Epithelial cell of esophagus (primary cell): ENCODE results near the gene TOMM34.

ENCODE experiments used
- DNase-seq: peaks from one replicate; pipeline ENCODE4 v3.0.0; 2010; ENCODE audit warnings: low read depth
- H3K4me3 ChIP-seq: 2 replicates; pipeline ENCODE4 v1.5.1; 2011; ENCODE audit warnings: mild to moderate bottlenecking, low read length, control low read depth
- CTCF ChIP-seq: IDR thresholded peaks from 2 replicates; pipeline ENCODE4 v1.5.1; 2011; ENCODE audit warnings: low read depth, mild to moderate bottlenecking, low read length, control low read depth, inconsistent platforms; ENCODE audit not compliant: insufficient read depth; ENCODE audit errors: missing control alignments

Gene TOMM34

GRCh38 chr20:44955270-44955669 is 4.9 kb downstream of the TOMM34 start:
- TF ChIP-seq CTCF: no peak
- no peak for DNase-seq
- H3K4me3 ChIP-seq: no peak overlapping the region

- DNase-seq: no peak
- H3K4me3 ChIP-seq: no peak overlapping the region
- TF ChIP-seq CTCF: no peak
Observed at GRCh38 chr20:44954211-44954610, 6.0 kb downstream of the TOMM34 start.

DNA sequence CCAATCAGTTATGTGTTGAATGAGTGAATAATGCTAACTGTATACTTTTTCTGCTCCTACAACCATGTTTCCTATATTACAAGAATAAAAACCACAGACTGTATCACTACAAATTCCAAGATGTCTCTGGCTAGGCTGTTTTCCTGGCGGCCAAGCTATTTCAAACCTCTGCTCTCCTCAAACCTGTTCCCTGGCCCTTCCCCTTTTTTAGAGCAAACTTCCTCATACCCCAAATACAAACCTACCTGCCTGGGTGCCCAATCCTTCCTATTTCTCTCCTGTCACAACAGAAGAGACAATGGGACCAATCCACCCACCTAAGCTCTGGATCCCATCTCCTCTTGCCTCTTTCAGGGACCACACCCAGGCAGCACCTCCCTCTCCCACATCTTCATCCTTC is 7.5 kb downstream of the TOMM34 start:
- TF ChIP-seq CTCF: no peak
- no peak for DNase-seq
- H3K4me3 ChIP-seq: no peak overlapping the region

- no peak for TF ChIP-seq CTCF
- DNase-seq: no peak
- H3K4me3 ChIP-seq: no peak overlapping the region
Observed at GRCh38 chr20:44950368-44950767, 9.8 kb downstream of the TOMM34 start.

DNA sequence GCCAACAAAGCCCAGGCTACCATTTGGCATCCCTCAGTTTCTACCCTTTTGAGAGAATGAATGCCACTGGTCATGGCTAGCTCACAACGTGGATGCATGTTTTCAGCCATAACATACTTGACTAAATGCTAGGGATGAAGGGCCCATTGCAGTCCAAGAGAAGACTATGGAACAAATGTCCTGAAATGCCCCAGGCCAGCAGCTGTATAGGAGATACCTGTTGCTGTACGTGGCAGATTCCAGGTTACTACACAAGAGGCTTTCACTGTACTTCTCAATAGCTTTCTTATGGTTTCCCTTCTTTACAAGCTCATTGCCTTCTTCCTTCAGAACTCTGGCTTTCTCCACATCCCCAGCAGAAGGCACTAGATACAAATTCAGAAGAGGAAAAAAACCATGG is 11.7 kb downstream of the TOMM34 start:
- TF ChIP-seq CTCF: no peak
- DNase-seq: no peak

DNA sequence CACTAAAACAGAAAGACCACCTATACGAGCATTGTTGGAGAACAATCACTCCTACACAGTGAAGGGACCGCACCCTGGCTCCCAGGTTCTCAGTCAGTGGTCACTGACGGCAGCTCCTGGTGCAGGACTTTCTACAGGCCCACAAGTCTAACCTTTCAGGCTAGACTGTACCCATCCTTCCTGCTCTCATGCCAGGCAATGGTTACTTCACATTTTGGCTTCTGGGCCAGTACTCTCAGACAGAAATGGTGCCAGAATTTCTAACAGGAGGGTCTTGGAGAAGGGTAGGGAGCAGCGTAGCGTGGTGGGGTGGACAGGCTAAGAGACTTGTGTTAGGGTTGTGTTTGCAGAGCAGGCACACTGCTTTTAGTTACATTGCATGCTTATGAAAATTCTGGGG is 12.1 kb downstream of the TOMM34 start:
- TF ChIP-seq CTCF: no peak
- DNase-seq: no peak

More for the DNA sequence above, 11.7 kb downstream of the TOMM34 start:
- H3K4me3 ChIP-seq: no peak overlapping the region

GRCh38 chr20:44946271-44946852 is 13.8 kb downstream of the TOMM34 start:
- no peak for TF ChIP-seq CTCF
- no peak for DNase-seq
- H3K4me3 ChIP-seq: no peak overlapping the region

More for the DNA sequence above, 12.1 kb downstream of the TOMM34 start:
- no peak overlapping the region for H3K4me3 ChIP-seq
